SKM-1 (cell line): ENCODE data around the gene TSPAN5.

Experiments used
- DNase-seq: peaks from one replicate; lab custom pipeline; 2025; ENCODE audit not compliant: unreplicated experiment; lab: John Stamatoyannopoulos, UW

The TSPAN5 gene

GRCh38 chr4:98620087-98620784 is 38.2 kb downstream of the TSPAN5 start:
- no peak for DNase-seq

GRCh38 chr4:98619180-98619579 is 39.2 kb downstream of the TSPAN5 start:
- DNase-seq: no peak

- DNase-seq: no peak
Measured at GRCh38 chr4:98618680-98619079, 39.7 kb downstream of the TSPAN5 start.

- no peak for DNase-seq
Measured at GRCh38 chr4:98617358-98618047, 40.9 kb downstream of the TSPAN5 start.

- no peak for DNase-seq
Measured at GRCh38 chr4:98615991-98616390, 42.4 kb downstream of the TSPAN5 start.

GRCh38 chr4:98614662-98615061 is 43.7 kb downstream of the TSPAN5 start:
- no peak for DNase-seq

GRCh38 chr4:98614094-98614493 is 44.3 kb downstream of the TSPAN5 start:
- no peak for DNase-seq

- no peak for DNase-seq
Measured at GRCh38 chr4:98613453-98614075, 44.8 kb downstream of the TSPAN5 start.

GRCh38 chr4:98612318-98613250 is 45.8 kb downstream of the TSPAN5 start:
- DNase-seq: no peak

GRCh38 chr4:98611677-98612317 is 46.6 kb downstream of the TSPAN5 start:
- no peak for DNase-seq

- no peak for DNase-seq
Measured at GRCh38 chr4:98610926-98611676, 47.3 kb downstream of the TSPAN5 start.

- no peak for DNase-seq
Measured at GRCh38 chr4:98610431-98610830, 48.0 kb downstream of the TSPAN5 start.

GRCh38 chr4:98609934-98610333 is 48.5 kb downstream of the TSPAN5 start:
- DNase-seq: no peak

- no peak for DNase-seq
Measured at GRCh38 chr4:98608356-98608755, 50.1 kb downstream of the TSPAN5 start.

GRCh38 chr4:98606894-98607293 is 51.5 kb downstream of the TSPAN5 start:
- DNase-seq: no peak

GRCh38 chr4:98605216-98605615 is 53.2 kb downstream of the TSPAN5 start:
- no peak for DNase-seq

- no peak for DNase-seq
Measured at GRCh38 chr4:98604723-98605122, 53.7 kb downstream of the TSPAN5 start.

- DNase-seq: no peak
Measured at GRCh38 chr4:98603683-98604521, 54.5 kb downstream of the TSPAN5 start.

GRCh38 chr4:98602270-98602669 is 56.1 kb downstream of the TSPAN5 start:
- no peak for DNase-seq
